SK-N-SH (cell line): ENCODE measurements around the gene SH3PXD2A. TPM values are rescaled to one million over a fixed set of nuclear protein-coding genes. Genes with fewer than 3 reads are reported as not detected.
"Not testable (repeated sequence)": the region's sequence is repeated elsewhere in the genome, so short reads cannot be mapped to it uniquely, and the experiment has no call there.

Experiments used
- CTCF ChIA-PET: fragments of 300-600, 350-600 bp; formaldehyde crosslinking; extraction: SDS; loops from one replicate; lab custom pipeline; 2021; lab: Yijun Ruan, JAX
- POLR2A ChIA-PET: fragments of 350-600 bp; sonication (Branson Sonifier 250); formaldehyde crosslinking; extraction: SDS; loops from one replicate; lab custom pipeline; 2020; ENCODE audit warnings: antibody characterized with exemption, inconsistent platforms; lab: Yijun Ruan, JAX
- DNase-seq: peaks from one replicate; pipeline ENCODE4 v3.0.0; 2012
- H2AFZ ChIP-seq: fragments of 200-600 bp; sonication (generic); 2 replicates; pipeline ENCODE4 v1.8.1; 2016; ENCODE audit warnings: antibody characterized with exemption, mild to moderate bottlenecking, low read depth
- H3F3A ChIP-seq: fragments of 200-600 bp; sonication (generic); replicated peaks from 2 replicates; pipeline ENCODE3; 2016; ENCODE audit warnings: antibody characterized with exemption, mild to moderate bottlenecking; ENCODE audit not compliant: insufficient read depth
- H3K27ac ChIP-seq, 2 experiments: fragments of 200-500 bp in 1 of 2; fragments of 200-600 bp in 1 of 2; sonication (Bioruptor generic) in 1 of 2; sonication (generic), shearing (Covaris generic) in 1 of 2; 2 replicates each; pipeline versions ENCODE4 v1.5.1 to v1.6.1; 2014 to 2016; ENCODE audit warnings: low read depth in 2 of 2, inconsistent platforms in 1 of 2, low read length in 1 of 2, mild to moderate bottlenecking in 1 of 2, mixed read lengths in 1 of 2
- H3K27me3 ChIP-seq: fragments of 200-600 bp; sonication (generic), shearing (Covaris generic); 2 replicates; pipeline ENCODE4 v1.6.1; 2016; ENCODE audit warnings: mixed run types; ENCODE audit not compliant: insufficient read depth
- H3K36me3 ChIP-seq, 2 experiments: fragments of 200-500 bp in 1 of 2; fragments of 200-600 bp in 1 of 2; sonication (Bioruptor generic) in 1 of 2; sonication (generic) in 1 of 2; replicated peaks in 1 of 2; 2 replicates each; pipeline versions ENCODE3 to v1.5.1; 2014 to 2016; ENCODE audit warnings: low read length in 1 of 2, mild to moderate bottlenecking in 1 of 2; ENCODE audit not compliant: insufficient read depth in 2 of 2, control insufficient read depth in 1 of 2
- H3K4me1 ChIP-seq, 2 experiments: fragments of 200-500 bp in 1 of 2; fragments of 200-600 bp in 1 of 2; sonication (Bioruptor generic) in 1 of 2; sonication (generic), shearing (Covaris generic) in 1 of 2; 2 replicates each; pipeline versions ENCODE4 v1.5.1 to v1.6.1; 2014 to 2016; ENCODE audit warnings: low read depth in 1 of 2, low read length in 1 of 2, mixed run types in 1 of 2; ENCODE audit not compliant: insufficient read depth in 2 of 2, control insufficient read depth in 1 of 2
- H3K4me2 ChIP-seq: fragments of 200-600 bp; sonication (generic), shearing (Covaris generic); 2 replicates; pipeline ENCODE4 v1.6.1; 2017; ENCODE audit warnings: mixed run types
- H3K4me3 ChIP-seq, 2 experiments: fragments of 200-500 bp in 1 of 2; fragments of 200-600 bp in 1 of 2; sonication (Bioruptor generic) in 1 of 2; sonication (generic), shearing (Covaris generic) in 1 of 2; 2 replicates each; pipeline versions ENCODE4 v1.5.1 to v1.8.1; 2014 to 2016; ENCODE audit warnings: low read depth in 2 of 2, inconsistent platforms in 1 of 2, low read length in 1 of 2, mild to moderate bottlenecking in 1 of 2, mixed read lengths in 1 of 2, moderate library complexity in 1 of 2
- H3K79me2 ChIP-seq: fragments of 200-600 bp; sonication (generic); 2 replicates; pipeline ENCODE4 v1.8.1; 2017; ENCODE audit warnings: mild to moderate bottlenecking; ENCODE audit not compliant: insufficient read depth
- H3K9ac ChIP-seq: fragments of 200-600 bp; sonication (generic); 2 replicates; pipeline ENCODE4 v1.6.1; 2017; ENCODE audit warnings: mixed run types
- H3K9me2 ChIP-seq: fragments of 200-600 bp; sonication (generic); 2 replicates; pipeline ENCODE4 v1.6.1; 2017; ENCODE audit warnings: mixed run types
- H3K9me3 ChIP-seq: fragments of 200-600 bp; sonication (generic); 2 replicates; pipeline ENCODE4 v1.6.1; 2017; ENCODE audit warnings: mixed run types, mild to moderate bottlenecking, moderate library complexity
- H4K20me1 ChIP-seq: fragments of 200-600 bp; sonication (generic); 2 replicates; pipeline ENCODE4 v1.6.1; 2017; ENCODE audit warnings: mild to moderate bottlenecking, mixed run types; ENCODE audit not compliant: insufficient read depth
- FOSL2 ChIP-seq: IDR thresholded peaks from 2 replicates; pipeline ENCODE4 v1.4.0; 2012; ENCODE audit warnings: low read depth, mild to moderate bottlenecking, moderate library complexity, borderline replicate concordance
- JUND ChIP-seq: IDR thresholded peaks from 2 replicates; pipeline ENCODE4 v1.4.0; 2012
- USF2 ChIP-seq: fragments of 150-350 bp; IDR thresholded peaks from 2 replicates; pipeline ENCODE4 v1.6.1; 2017; ENCODE audit warnings: antibody characterized with exemption, low read length, low read depth, borderline replicate concordance
- WGBS: methylation state at CpG from one replicate; pipeline ENCODE4 v1.1.6; 2017; ENCODE audit warnings: low lambda C conversion rate; 5-methylcytosine and 5-hydroxymethylcytosine counted together
- polyA plus RNA-seq, 3 experiments: library from polyadenylated mRNA; depleted of rRNA; stranded (reverse); fragments of >200 nt; gene quantifications; 2 replicates each; pipeline ENCODE4 v1.2.3, GENCODE V29; 2012
- TF ChIP-seq, protein P1 (sequence below): IDR thresholded peaks from 2 replicates; pipeline ENCODE4 v1.6.1; 2012; ENCODE audit warnings: mild to moderate bottlenecking, low read depth, low read length, moderate library complexity

Gene SH3PXD2A
- polyA plus RNA-seq, 1 of the 3 experiments (the other 2 are of a cell fraction), result 2.5 TPM

- Histone ChIP-seq H3K79me2 (no peaks in the 10 kb centered on the region), H2AFZ (no peak overlapping the region), H3K4me2 (no peak overlapping the region), H3K9me2 (no peaks in the 10 kb centered on the region), H3K9ac (no peak overlapping the region), H3K4me3 (no peak overlapping the region), H3K4me1 (peaks cover under 1 to 28% of the 10 kb centered on the region in 2 experiments; a peak in 1 of 4 replicates), H3K9me3 (no peaks in the 10 kb centered on the region), H3F3A (no peaks in the 10 kb centered on the region), H4K20me1 (0 out of 2 replicates have a peak, but pooled peaks cover 9% of the 10 kb centered on the region), H3K27ac (no peak overlapping the region), H3K27me3 (no peaks in the 10 kb centered on the region), H3K36me3 (no peaks in the 10 kb centered on the region)
- CTCF ChIA-PET, result interaction anchor here (1.0 kb wide), 3 partner anchors 8 to 124 kb away, joined by 3 read pairs; no protein-coding TSS in a partner anchor
- WGBS, result 94% methylated on average over 4 of the region's 4 CpGs
- POLR2A ChIA-PET, result interaction anchor here (0.9 kb wide), 1 partner anchor 82 kb away, joined by 3 read pairs; no protein-coding TSS in a partner anchor
- DNase-seq, result no peak
- TF ChIP-seq JUND (no peak), USF2 (no peak)
- TF ChIP-seq, protein P1, sequence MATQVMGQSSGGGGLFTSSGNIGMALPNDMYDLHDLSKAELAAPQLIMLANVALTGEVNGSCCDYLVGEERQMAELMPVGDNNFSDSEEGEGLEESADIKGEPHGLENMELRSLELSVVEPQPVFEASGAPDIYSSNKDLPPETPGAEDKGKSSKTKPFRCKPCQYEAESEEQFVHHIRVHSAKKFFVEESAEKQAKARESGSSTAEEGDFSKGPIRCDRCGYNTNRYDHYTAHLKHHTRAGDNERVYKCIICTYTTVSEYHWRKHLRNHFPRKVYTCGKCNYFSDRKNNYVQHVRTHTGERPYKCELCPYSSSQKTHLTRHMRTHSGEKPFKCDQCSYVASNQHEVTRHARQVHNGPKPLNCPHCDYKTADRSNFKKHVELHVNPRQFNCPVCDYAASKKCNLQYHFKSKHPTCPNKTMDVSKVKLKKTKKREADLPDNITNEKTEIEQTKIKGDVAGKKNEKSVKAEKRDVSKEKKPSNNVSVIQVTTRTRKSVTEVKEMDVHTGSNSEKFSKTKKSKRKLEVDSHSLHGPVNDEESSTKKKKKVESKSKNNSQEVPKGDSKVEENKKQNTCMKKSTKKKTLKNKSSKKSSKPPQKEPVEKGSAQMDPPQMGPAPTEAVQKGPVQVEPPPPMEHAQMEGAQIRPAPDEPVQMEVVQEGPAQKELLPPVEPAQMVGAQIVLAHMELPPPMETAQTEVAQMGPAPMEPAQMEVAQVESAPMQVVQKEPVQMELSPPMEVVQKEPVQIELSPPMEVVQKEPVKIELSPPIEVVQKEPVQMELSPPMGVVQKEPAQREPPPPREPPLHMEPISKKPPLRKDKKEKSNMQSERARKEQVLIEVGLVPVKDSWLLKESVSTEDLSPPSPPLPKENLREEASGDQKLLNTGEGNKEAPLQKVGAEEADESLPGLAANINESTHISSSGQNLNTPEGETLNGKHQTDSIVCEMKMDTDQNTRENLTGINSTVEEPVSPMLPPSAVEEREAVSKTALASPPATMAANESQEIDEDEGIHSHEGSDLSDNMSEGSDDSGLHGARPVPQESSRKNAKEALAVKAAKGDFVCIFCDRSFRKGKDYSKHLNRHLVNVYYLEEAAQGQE, result no peak
Measured at GRCh38 chr10:103814626-103815370, 40.6 kb downstream of the SH3PXD2A start.

DNA sequence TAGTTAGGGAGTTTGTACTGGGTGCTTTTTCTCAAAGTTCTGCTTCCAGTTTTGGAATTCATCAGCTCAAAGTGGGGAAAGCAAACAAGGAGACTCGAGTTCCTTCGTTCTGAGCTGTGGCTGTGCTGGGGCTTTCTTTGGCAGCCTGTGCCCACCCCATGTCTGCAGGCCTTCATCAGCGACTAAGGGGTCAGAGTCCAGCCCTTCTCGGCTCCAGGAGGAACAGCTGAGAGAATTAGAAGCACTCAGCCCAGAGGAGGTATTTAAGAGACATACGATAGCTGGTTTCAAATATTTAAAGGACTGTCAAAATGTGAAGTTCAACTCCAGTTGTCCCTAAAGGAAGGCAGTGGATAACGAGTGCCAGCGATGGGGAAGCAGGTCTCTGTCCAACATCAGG lies 41.3 kb downstream of the SH3PXD2A start:
- TF ChIP-seq USF2 (no peak), FOSL2 (no peak)
- ChIA-PET POLR2A (interaction anchor here (0.9 kb wide), 1 partner anchor 81 kb away, joined by 3 read pairs; no protein-coding TSS in a partner anchor), CTCF (interaction anchor here (1.0 to 2.3 kb wide), 3 partner anchors 13 to 41 kb away, joined by 3 to 8 read pairs (median 6); partner anchors contain the start of gene SH3PXD2A)
- Histone ChIP-seq H3K9me2 (no peaks in the 10 kb centered on the region), H3K79me2 (no peaks in the 10 kb centered on the region), H3K27ac (no peak overlapping the region), H3K9ac (no peak overlapping the region), H3K36me3 (no peaks in the 10 kb centered on the region), H3K4me3 (no peak overlapping the region), H3F3A (no peaks in the 10 kb centered on the region), H2AFZ (no peak overlapping the region), H3K4me2 (no peak overlapping the region), H3K27me3 (no peaks in the 10 kb centered on the region), H4K20me1 (0 out of 2 replicates have a peak, but pooled peaks cover 5% of the 10 kb centered on the region), H3K4me1 (peaks cover 0 to 22% of the 10 kb centered on the region in 2 experiments; a peak in 1 of 4 replicates), H3K9me3 (no peaks in the 10 kb centered on the region)
- DNase-seq, result no peak
- WGBS, result 87% methylated on average over 7 of the region's 7 CpGs

DNA sequence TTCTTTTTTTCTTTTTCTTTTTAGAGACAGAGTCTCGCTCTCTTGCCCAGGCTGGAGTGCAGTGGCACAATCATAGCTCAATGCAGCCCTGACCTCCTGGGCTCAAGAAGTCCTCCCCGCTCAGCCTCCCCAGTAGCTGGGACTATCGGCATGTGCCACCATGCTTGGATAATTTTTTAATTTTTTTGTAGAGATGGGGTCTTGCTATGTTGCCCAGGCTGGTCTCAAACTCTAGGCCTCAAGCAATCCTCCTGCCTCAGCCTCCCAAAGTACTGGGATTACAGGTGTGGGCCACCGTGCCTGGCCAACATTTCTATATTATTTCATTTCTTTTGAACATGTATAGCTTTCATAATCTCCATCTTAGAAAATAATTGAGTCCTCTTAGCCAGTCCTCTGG lies 42.1 kb downstream of the SH3PXD2A start:
- H3K36me3 ChIP-seq, H3K9ac ChIP-seq, POLR2A ChIA-PET, H3F3A ChIP-seq, H2AFZ ChIP-seq, H3K27ac ChIP-seq, H3K79me2 ChIP-seq, H4K20me1 ChIP-seq, H3K9me2 ChIP-seq, H3K9me3 ChIP-seq, H3K4me2 ChIP-seq, H3K27me3 ChIP-seq, DNase-seq, H3K4me3 ChIP-seq: not testable (repeated sequence)
- H3K4me1 ChIP-seq, result peaks cover 0 to 23% of the 10 kb centered on the region in 2 experiments; a peak in 1 of 4 replicates
- CTCF ChIA-PET, result interaction anchor here (1.2 to 2.3 kb wide), 2 partner anchors 39 to 41 kb away, joined by 6 to 8 read pairs; partner anchors contain the start of gene SH3PXD2A
- 98% methylated on average over 4 of the region's 4 CpGs for WGBS
